ENCODE measurements around the gene RAPGEF5. TPM values are rescaled to one million over a fixed set of nuclear protein-coding genes. Genes with fewer than 3 reads are reported as not detected.

Gene RAPGEF5
- polyA plus RNA-seq, 1 donor (not counting 4 experiments of a cell fraction or from before 2014, with no cell fraction given) = 2.1 TPM

DNA sequence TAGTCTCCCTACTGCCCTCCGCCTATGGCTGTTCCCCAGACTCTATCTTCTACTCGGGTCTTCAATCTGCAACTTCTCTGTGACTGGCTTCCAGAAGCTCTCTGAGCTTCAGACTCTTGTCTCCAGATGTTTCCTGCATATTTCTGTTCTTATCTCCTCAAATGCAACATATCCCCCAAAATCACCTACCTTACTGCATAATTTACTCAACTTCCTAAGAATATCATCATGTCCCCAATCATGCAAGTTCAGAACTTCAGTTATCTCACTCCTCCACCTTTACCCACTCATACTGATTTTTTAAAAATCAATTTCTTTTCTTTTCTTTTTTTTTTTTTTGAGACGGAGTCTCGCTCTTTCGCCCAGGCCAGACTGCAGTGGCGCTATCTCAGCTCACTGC is 68.8 kb downstream of the RAPGEF5 start:
- no peak overlapping the region for H3K4me2 ChIP-seq (ENCODE audit: control insufficient read depth, extremely low read depth, insufficient read depth, low read depth, low read length)
- H3K9me3 ChIP-seq (ENCODE audit: control insufficient read depth, low read depth, low read length) = no peaks in the 10 kb centered on the region
- no peaks in the 10 kb centered on the region for H3K4me1 ChIP-seq (ENCODE audit: control insufficient read depth, extremely low read depth, insufficient read depth, low read length)
- H3K4me3 ChIP-seq (ENCODE audit: control insufficient read depth in 2 of 3, extremely low read depth in 1 of 3, insufficient read depth in 2 of 3, low read depth in 1 of 3, low read length in 3 of 3) = no peak overlapping the region
- FAIRE-seq (no peak), DNase-seq (ENCODE audit: low read depth, low spot score) (no peak)
- no peaks in the 10 kb centered on the region for H3K9me1 ChIP-seq (ENCODE audit: control insufficient read depth, extremely low read depth, insufficient read depth, low read length)
- no peaks in the 10 kb centered on the region for H4K20me1 ChIP-seq (ENCODE audit: control insufficient read depth, extremely low read depth, insufficient read depth, low read length)
- TF ChIP-seq EZH2 (IDR thresholded peaks at IDR 0.05; ENCODE audit: low read length) = no peak
- TF ChIP-seq, protein P1, sequence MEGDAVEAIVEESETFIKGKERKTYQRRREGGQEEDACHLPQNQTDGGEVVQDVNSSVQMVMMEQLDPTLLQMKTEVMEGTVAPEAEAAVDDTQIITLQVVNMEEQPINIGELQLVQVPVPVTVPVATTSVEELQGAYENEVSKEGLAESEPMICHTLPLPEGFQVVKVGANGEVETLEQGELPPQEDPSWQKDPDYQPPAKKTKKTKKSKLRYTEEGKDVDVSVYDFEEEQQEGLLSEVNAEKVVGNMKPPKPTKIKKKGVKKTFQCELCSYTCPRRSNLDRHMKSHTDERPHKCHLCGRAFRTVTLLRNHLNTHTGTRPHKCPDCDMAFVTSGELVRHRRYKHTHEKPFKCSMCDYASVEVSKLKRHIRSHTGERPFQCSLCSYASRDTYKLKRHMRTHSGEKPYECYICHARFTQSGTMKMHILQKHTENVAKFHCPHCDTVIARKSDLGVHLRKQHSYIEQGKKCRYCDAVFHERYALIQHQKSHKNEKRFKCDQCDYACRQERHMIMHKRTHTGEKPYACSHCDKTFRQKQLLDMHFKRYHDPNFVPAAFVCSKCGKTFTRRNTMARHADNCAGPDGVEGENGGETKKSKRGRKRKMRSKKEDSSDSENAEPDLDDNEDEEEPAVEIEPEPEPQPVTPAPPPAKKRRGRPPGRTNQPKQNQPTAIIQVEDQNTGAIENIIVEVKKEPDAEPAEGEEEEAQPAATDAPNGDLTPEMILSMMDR (optimal IDR thresholded peaks at IDR 0.05 in 1 of 3, IDR thresholded peaks at IDR 0.05 in 1 of 3, conservative IDR thresholded peaks at IDR 0.05 in 1 of 3; ENCODE audit: extremely low read depth in 1 of 3, insufficient read depth in 2 of 3, low read length in 3 of 3) = no peak
- H2AFZ ChIP-seq (ENCODE audit: control insufficient read depth, low read length) = no peak overlapping the region
- H3K79me2 ChIP-seq (ENCODE audit: control insufficient read depth, insufficient read depth, low read length) = no peaks in the 10 kb centered on the region
- H3K9ac ChIP-seq (ENCODE audit: control insufficient read depth, extremely low read depth, insufficient read depth, low read length) = no peak overlapping the region
- no peaks in the 10 kb centered on the region for H3K27me3 ChIP-seq (ENCODE audit: control insufficient read depth, extremely low read depth, insufficient read depth, low read length)
- H3K27ac ChIP-seq (ENCODE audit: control insufficient read depth, insufficient read depth, low read length) = no peak overlapping the region
- peaks cover 0 to 3% of the 10 kb centered on the region in 2 experiments for H3K36me3 ChIP-seq (ENCODE audit: control insufficient read depth in 2 of 2, extremely low read depth in 1 of 2, insufficient read depth in 2 of 2, low read length in 2 of 2)
- dilution Hi-C loops (cut with MboI; ENCODE audit: extremely low pct_ligation_motif_present, low sequenced_read_pairs) = no loop called here

DNA sequence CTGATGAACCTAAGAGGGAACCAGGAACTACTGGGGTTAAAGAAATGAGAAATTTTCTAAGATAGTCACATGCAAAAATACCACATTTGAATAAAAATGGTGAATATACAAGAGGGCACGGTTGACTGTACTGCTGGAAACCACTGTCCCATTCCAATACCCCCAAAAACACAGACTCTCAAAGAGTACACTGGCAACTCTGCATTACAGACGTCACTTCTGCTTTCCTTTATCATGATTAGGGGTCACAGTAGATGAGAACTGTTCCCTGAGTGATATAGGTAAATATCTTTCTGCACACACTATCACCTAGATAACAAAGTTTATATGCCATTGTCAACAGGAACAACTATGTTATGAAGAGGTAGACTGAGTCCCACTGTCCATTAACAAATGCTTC is 69.5 kb downstream of the RAPGEF5 start:
- TF ChIP-seq EZH2 (IDR thresholded peaks at IDR 0.05; ENCODE audit: low read length) = no peak
- TF ChIP-seq, protein P1 (optimal IDR thresholded peaks at IDR 0.05 in 1 of 3, IDR thresholded peaks at IDR 0.05 in 1 of 3, conservative IDR thresholded peaks at IDR 0.05 in 1 of 3; ENCODE audit: extremely low read depth in 1 of 3, insufficient read depth in 2 of 3, low read length in 3 of 3) = no peak
- Histone ChIP-seq H3K9me1 (ENCODE audit: control insufficient read depth, extremely low read depth, insufficient read depth, low read length) (no peaks in the 10 kb centered on the region), H2AFZ (ENCODE audit: control insufficient read depth, low read length) (no peak overlapping the region), H3K9ac (ENCODE audit: control insufficient read depth, extremely low read depth, insufficient read depth, low read length) (no peak overlapping the region), H3K4me3 (ENCODE audit: control insufficient read depth in 2 of 3, extremely low read depth in 1 of 3, insufficient read depth in 2 of 3, low read depth in 1 of 3, low read length in 3 of 3) (no peak overlapping the region), H3K27me3 (ENCODE audit: control insufficient read depth, extremely low read depth, insufficient read depth, low read length) (no peaks in the 10 kb centered on the region), H3K79me2 (ENCODE audit: control insufficient read depth, insufficient read depth, low read length) (no peaks in the 10 kb centered on the region), H3K9me3 (ENCODE audit: control insufficient read depth, low read depth, low read length) (no peaks in the 10 kb centered on the region), H3K4me2 (ENCODE audit: control insufficient read depth, extremely low read depth, insufficient read depth, low read depth, low read length) (no peak overlapping the region), H3K4me1 (ENCODE audit: control insufficient read depth, extremely low read depth, insufficient read depth, low read length) (no peaks in the 10 kb centered on the region), H3K36me3 (ENCODE audit: control insufficient read depth in 2 of 2, extremely low read depth in 1 of 2, insufficient read depth in 2 of 2, low read length in 2 of 2) (peaks cover 0 to 3% of the 10 kb centered on the region in 2 experiments), H3K27ac (ENCODE audit: control insufficient read depth, insufficient read depth, low read length) (no peak overlapping the region), H4K20me1 (ENCODE audit: control insufficient read depth, extremely low read depth, insufficient read depth, low read length) (no peaks in the 10 kb centered on the region)
- FAIRE-seq (no peak), DNase-seq (ENCODE audit: low read depth, low spot score) (no peak)
- dilution Hi-C loops (cut with MboI; ENCODE audit: extremely low pct_ligation_motif_present, low sequenced_read_pairs) = no loop called here

Data from keratinocyte (primary cell).